ENCODE data around the gene SPAG5. TPM values are rescaled to one million over a fixed set of nuclear protein-coding genes. Genes with fewer than 3 reads are reported as not detected.

Gene SPAG5
- total RNA-seq, 1 donor, result 31.8 TPM

DNA sequence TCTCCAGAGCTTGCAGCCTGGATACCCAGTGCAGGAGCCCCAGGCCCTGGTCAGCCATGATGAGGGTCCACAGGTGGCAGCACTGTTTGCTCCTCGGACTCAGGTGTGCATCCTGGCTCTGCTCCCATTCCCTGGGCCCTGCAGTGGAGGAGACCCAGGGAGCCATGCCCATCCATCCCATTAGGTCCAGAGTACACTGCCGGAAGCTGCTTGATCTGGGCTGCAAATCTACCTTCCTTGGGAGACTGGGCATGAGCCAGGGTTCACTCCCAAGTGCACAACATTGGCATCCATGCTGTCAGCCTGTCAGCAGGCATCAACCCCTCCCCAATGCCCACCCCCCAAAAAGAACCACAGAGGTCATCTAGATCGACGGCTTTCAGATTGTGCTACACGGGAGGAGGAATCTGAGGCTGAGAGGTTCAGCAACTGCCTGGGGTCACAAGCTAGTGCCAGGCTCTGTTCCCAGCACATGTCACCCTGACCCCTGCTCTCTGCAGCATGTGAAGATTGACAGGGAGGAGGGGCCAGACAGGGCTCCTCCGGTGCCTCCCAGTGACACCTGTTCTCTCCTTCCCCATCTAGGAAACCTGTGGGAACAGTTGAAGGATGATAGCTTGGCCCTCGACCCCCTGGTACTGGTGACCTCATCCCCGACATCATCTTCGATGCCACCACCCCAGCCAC is 62.1 kb downstream of the SPAG5 start:
- DNase-seq (ENCODE audit: low read depth), result no peak
- TF ChIP-seq, protein P1, sequence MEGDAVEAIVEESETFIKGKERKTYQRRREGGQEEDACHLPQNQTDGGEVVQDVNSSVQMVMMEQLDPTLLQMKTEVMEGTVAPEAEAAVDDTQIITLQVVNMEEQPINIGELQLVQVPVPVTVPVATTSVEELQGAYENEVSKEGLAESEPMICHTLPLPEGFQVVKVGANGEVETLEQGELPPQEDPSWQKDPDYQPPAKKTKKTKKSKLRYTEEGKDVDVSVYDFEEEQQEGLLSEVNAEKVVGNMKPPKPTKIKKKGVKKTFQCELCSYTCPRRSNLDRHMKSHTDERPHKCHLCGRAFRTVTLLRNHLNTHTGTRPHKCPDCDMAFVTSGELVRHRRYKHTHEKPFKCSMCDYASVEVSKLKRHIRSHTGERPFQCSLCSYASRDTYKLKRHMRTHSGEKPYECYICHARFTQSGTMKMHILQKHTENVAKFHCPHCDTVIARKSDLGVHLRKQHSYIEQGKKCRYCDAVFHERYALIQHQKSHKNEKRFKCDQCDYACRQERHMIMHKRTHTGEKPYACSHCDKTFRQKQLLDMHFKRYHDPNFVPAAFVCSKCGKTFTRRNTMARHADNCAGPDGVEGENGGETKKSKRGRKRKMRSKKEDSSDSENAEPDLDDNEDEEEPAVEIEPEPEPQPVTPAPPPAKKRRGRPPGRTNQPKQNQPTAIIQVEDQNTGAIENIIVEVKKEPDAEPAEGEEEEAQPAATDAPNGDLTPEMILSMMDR (IDR thresholded peaks at IDR 0.05; ENCODE audit: insufficient read depth, low read length), result no peak
- no peak overlapping the region for H3K4me3 ChIP-seq (ENCODE audit: low read depth, low read length)

DNA sequence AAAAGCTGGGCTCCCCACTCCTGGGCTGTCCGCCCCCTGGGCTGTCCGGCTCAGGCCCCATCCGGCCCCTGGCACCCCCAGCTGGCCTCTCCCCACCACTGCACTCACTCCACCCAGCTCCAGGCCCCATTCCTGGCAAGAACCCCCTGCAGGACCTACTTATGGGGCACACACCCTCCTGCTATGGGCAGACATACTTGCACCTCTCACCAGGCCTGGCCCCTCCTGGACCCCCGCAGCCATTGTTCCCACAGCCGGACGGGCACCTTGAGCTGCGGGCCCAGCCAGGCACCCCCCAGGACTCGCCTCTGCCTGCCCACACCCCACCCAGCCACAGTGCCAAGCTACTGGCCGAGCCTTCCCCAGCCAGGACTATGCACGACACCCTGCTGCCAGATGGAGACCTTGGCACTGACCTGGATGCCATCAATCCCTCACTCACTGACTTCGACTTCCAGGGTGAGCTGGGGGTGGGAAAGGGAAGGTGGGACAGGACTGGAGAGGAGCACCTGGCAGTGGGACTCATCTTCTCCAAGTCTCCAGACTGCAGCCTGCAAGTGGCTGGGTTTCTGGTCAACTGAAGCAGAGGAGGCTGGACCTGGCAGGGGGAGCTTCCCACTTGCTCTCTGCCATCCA is 64.0 kb downstream of the SPAG5 start:
- no peak for DNase-seq (ENCODE audit: low read depth)
- TF ChIP-seq, protein P1 (IDR thresholded peaks at IDR 0.05; ENCODE audit: insufficient read depth, low read length), result no peak

DNA sequence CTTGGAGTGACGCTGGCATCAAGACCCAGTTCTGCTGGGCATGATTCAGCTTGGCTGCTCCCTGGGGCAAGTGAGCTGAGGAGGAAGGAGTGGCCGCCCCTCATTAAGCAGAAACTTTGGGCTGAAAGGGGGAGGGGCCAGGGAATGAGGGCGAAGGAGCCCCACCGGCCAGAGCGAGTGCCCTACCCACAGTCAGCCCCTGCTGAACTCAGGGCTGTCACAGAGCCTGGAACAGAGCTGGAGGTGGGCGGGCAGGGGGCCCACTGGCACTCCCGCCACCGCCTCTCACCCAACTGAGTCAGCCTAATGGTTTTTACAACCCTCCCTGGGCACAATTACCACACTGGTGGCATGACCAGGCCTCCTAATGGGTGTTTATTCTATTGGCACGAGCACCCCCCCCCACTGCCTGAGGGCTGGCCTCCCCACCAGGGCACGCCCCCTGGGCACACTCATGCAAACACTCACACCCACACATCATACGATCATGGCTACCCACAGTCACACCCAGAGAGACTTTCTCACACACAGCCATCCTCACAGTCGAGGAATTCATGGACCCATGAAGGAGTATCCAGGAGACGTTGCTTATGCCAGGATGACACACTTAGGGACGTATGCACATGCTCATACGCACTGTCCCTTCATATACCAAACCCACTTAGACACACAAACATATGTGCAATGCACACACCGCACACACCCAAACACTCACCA is 65.6 kb downstream of the SPAG5 start:
- no peak for DNase-seq (ENCODE audit: low read depth)
- TF ChIP-seq, protein P1 (IDR thresholded peaks at IDR 0.05; ENCODE audit: insufficient read depth, low read length), result no peak
- H3K4me3 ChIP-seq (ENCODE audit: low read depth, low read length), result no peak overlapping the region

More for the DNA sequence above, 64.0 kb downstream of the SPAG5 start:
- no peak overlapping the region for H3K4me3 ChIP-seq (ENCODE audit: low read depth, low read length)

DNA sequence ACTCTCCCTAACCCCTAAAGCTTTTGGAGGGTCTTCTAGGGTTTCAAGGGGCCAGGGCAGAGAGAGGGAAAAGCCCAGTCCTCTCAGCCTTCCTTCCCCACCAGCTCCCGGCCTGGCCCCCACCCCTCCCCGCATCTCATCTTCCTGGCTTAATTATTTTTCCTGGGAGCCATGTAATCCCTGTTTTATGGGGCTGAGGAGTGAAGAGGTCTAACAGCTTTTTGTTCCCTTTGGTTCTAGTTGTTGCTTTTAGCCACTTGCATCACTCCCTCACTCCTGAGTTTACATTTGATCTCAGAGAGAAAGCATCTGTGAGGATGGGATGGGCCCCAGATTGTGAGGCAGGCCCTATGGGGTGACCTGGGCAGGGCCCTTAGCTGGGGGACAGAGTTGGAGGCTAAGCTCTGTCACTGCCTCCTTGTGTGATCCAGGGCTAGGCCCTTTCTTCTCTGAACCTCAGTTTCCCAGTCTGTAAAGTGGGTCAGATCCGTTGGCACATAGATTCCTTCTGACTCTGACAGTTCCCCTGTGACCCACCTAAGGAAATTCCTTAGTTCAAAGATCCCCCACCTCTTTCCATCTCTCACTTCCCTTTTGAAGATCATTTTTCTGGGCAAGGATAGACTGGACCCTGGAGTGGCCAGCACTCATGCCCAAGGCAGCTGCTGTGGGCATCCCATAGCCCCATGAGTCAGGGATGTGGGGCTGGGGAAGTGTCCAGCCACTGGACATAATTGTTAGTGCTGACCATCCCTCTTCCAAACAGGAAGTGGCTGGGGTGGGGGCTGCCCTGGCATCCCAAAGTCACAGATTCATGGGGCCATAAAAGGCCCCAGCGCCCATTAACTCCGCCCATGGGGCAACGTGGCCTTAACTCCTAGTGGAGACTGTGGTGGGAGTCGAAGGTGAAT is 66.5 kb downstream of the SPAG5 start:
- H3K4me3 ChIP-seq (ENCODE audit: low read depth, low read length), result no peak overlapping the region
- no peak for DNase-seq (ENCODE audit: low read depth)
- TF ChIP-seq, protein P1 (IDR thresholded peaks at IDR 0.05; ENCODE audit: insufficient read depth, low read length), result no peak

DNA sequence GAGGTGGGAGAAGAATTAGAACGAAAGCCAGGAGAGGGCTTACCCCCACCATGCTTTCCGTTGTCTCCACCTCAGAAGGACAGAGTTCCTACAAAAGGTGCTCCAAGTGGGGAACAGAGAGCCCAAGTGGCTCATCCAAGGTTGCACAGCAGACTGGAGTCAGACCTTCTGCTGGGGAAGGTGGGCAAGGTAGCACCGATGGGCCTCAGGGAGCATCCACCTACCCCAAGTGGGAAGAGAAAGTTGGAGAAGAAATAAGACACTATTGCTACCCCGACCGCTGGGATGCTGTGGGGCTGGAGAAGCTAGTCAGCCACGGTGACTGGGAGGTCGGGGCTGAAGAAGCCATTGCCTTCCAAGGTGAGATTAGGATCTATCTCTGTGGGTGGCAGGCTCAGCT is 67.9 kb downstream of the SPAG5 start:
- no peak for DNase-seq (ENCODE audit: low read depth)
- H3K4me3 ChIP-seq (ENCODE audit: low read depth, low read length), result no peak overlapping the region
- TF ChIP-seq, protein P1 (IDR thresholded peaks at IDR 0.05; ENCODE audit: insufficient read depth, low read length), result no peak

DNA sequence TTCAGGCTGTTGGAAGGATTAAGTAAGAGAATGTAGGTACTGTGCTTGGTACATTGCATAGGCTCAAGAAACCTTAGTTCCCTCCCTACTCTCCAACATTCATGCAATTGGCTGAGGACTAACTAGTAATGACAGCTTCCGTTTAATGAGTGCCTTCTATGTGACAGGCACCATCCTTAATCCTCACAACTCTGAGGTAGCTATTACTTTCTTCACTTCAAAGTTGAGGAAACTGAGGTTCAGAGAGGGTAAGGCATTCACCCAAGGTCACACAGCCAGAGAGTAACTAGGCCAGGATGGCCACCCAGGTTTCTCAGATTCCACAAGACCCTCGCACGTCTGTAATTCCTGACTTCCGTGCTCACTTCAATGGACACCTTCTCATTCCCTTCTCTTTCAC is 68.6 kb downstream of the SPAG5 start:
- TF ChIP-seq, protein P1 (IDR thresholded peaks at IDR 0.05; ENCODE audit: insufficient read depth, low read length), result no peak
- no peak for DNase-seq (ENCODE audit: low read depth)
- no peak overlapping the region for H3K4me3 ChIP-seq (ENCODE audit: low read depth, low read length)

Measured in fibroblast of the aortic adventitia (primary cell).